ENCODE measurements around the gene CORO1A. TPM values are rescaled to one million over a fixed set of nuclear protein-coding genes. Genes with fewer than 3 reads are reported as not detected.

CORO1A gene
- 10 to 100 TPM; 24.4 to 30.9 (median 24.9) TPM for total RNA-seq

GRCh38 chr16:30183233-30184095 lies at the start of gene CORO1A:
Gene CORO1A, plus strand, starts transcription at chr16:30183602. Its CDS starts 1,608 bp downstream, at chr16:30185210.
- intact Hi-C loops (cut with DNase I; ENCODE audit: low total_unique reads), result no loop called here
- Histone ChIP-seq H3K27me3 (no peaks in the 10 kb centered on the region), H3K4me1 (no peaks in the 10 kb centered on the region), H3K4me3 (peak within 1 kb of the TSS; percentile 48 to 78 (median 66)), H3K9me3 (no peaks in the 10 kb centered on the region), H3K27ac (peak within 1 kb of the TSS; percentile 48 to 75), H3K36me3 (no peaks in the 10 kb centered on the region)
- TF ChIP-seq POLR2A (IDR thresholded peaks at IDR 0.05), result no peak
- no peak for TF ChIP-seq CTCF (IDR thresholded peaks at IDR 0.05)
- peak in 1 of 3 donors; percentile 49 for TF ChIP-seq POLR2AphosphoS5 (IDR thresholded peaks at IDR 0.05)
- DNase-seq (ENCODE audit: low spot score in 2 of 2), result peak; percentile 65 to 83

DNA sequence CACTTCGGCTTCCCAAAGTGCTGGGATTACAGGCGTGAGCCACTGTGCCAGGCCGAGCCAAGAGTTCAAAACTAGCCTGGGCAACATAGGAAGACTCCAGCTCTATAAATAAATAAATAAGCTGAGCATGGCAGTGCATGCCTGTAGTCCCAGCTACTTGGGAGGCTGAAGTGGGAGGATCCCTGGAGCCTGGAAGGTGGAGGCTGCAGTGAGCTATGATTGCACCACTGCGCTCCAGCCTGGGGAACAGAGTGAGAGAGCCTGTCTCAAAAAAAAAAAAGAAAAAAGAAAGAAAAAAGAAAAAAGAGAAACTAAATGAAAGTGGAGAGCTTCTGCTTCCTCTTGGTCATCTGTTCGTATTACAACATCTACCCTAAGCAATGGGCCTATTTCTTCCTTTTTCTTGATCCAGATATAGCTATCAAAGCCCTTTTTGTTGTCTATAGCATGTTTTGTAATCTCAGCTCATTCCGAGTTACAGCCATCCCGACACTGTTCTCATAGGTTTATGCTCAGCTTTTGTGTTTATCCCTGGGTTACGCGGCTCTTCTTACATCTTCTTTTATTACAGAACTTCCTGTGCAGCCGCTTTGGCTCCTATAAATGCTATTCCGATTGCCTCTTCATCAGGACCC lies 46.3 kb upstream of the CORO1A start:
- TF ChIP-seq CTCF (IDR thresholded peaks at IDR 0.05), result no peak
- TF ChIP-seq POLR2A (IDR thresholded peaks at IDR 0.05), result no peak
- no peak for TF ChIP-seq POLR2AphosphoS5 (IDR thresholded peaks at IDR 0.05)
- H3K4me1 ChIP-seq, result no peaks in the 10 kb centered on the region

GRCh38 chr16:30137897-30138296 lies 45.5 kb upstream of the CORO1A start:
- no peak for TF ChIP-seq POLR2A (IDR thresholded peaks at IDR 0.05)
- no peaks in the 10 kb centered on the region for H3K27me3 ChIP-seq
- H3K36me3 ChIP-seq, result no peaks in the 10 kb centered on the region

More for the DNA sequence above, 46.3 kb upstream of the CORO1A start:
- Histone ChIP-seq H3K27ac (no peak overlapping the region), H3K9me3 (no peaks in the 10 kb centered on the region), H3K36me3 (no peaks in the 10 kb centered on the region), H3K4me3 (no peak overlapping the region), H3K27me3 (no peaks in the 10 kb centered on the region)
- intact Hi-C loops (cut with DNase I; ENCODE audit: low total_unique reads), result no loop called here
- DNase-seq (ENCODE audit: low spot score in 2 of 2), result no peak

DNA sequence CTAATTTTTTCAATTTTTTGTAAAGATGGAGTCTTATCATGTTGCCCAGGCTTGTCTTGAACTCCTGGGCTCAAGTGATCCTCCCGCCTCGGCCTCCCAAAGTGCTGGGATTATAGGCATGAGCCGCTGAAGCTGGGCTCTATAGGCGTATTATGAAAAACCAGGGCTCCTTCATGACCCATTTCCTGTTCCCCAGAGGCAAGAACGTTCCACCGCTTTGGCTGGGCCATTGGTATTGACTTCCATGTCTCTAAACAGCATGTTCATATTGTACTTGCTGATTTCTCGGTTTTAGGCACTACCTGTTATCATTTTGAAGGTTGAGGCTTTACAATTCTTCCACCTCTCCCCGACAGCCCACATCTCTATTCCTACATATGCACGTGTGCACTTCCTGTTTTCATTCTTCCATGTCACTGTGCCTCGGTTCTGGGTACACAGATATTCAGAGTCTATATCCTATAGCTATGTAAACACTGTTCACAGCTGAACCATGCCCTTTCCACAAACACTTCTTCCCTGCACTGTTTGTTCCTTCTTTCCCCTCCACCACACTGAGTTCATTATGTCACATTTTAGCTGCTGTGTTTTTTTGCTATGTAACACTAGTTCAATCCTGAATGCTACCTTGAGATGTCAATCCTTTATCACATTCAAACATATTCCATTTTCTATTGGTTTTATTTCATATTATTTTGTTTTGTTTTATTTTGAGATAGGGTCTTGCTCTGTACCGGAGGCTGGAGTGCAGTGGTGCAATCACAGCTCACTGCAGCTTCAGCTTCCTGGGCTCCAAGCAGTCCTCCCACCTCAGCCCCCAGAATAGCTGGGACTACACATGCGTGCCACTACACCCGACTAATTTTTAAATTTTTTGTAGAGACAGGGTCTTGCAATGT lies 43.6 kb upstream of the CORO1A start:
- intact Hi-C loops (cut with DNase I; ENCODE audit: low total_unique reads), result no loop called here
- Histone ChIP-seq H3K27me3 (no peaks in the 10 kb centered on the region), H3K4me3 (no peak overlapping the region), H3K9me3 (no peaks in the 10 kb centered on the region), H3K27ac (no peak overlapping the region), H3K36me3 (no peaks in the 10 kb centered on the region), H3K4me1 (no peaks in the 10 kb centered on the region)
- TF ChIP-seq POLR2A (IDR thresholded peaks at IDR 0.05) (no peak), POLR2AphosphoS5 (IDR thresholded peaks at IDR 0.05) (no peak), CTCF (IDR thresholded peaks at IDR 0.05) (no peak)
- DNase-seq (ENCODE audit: low spot score in 2 of 2), result no peak

More at GRCh38 chr16:30137897-30138296, 45.5 kb upstream of the CORO1A start:
- H3K27ac ChIP-seq, result no peak overlapping the region
- no peaks in the 10 kb centered on the region for H3K9me3 ChIP-seq
- no peak overlapping the region for H3K4me3 ChIP-seq
- H3K4me1 ChIP-seq, result no peaks in the 10 kb centered on the region
- intact Hi-C loops (cut with DNase I; ENCODE audit: low total_unique reads), result no loop called here
- no peak for DNase-seq (ENCODE audit: low spot score in 2 of 2)

- Histone ChIP-seq H3K27me3 (no peaks in the 10 kb centered on the region), H3K4me1 (no peaks in the 10 kb centered on the region), H3K4me3 (no peak overlapping the region), H3K9me3 (no peaks in the 10 kb centered on the region), H3K36me3 (no peaks in the 10 kb centered on the region), H3K27ac (no peak overlapping the region)
- intact Hi-C loops (cut with DNase I; ENCODE audit: low total_unique reads), result no loop called here
- no peak for DNase-seq (ENCODE audit: low spot score in 2 of 2)
- no peak for TF ChIP-seq POLR2A (IDR thresholded peaks at IDR 0.05)
- no peak for TF ChIP-seq CTCF (IDR thresholded peaks at IDR 0.05)
- no peak for TF ChIP-seq POLR2AphosphoS5 (IDR thresholded peaks at IDR 0.05)
Observed at GRCh38 chr16:30141750-30142149, 41.7 kb upstream of the CORO1A start.
